Mammary epithelial cell (primary cell): ENCODE results near the gene HBD.

Experiments used
- EZH2 ChIP-seq: IDR thresholded peaks from 2 replicates; pipeline ENCODE4 v1.6.1; 2012; ENCODE audit warnings: low read length, inconsistent platforms, borderline replicate concordance
- TF ChIP-seq, protein P1 (sequence below), 2 donors: IDR thresholded peaks in 1 of 2; conservative IDR thresholded peaks in 1 of 2; 2 replicates each; pipeline ENCODE4 v1.5.1; 2011 to 2012; ENCODE audit warnings: inconsistent platforms in 2 of 2, low read length in 2 of 2, mild to moderate bottlenecking in 2 of 2, control low read depth in 1 of 2, low read depth in 1 of 2; ENCODE audit not compliant: insufficient read depth in 1 of 2; ENCODE audit errors: extremely low read depth in 1 of 2

DNA sequence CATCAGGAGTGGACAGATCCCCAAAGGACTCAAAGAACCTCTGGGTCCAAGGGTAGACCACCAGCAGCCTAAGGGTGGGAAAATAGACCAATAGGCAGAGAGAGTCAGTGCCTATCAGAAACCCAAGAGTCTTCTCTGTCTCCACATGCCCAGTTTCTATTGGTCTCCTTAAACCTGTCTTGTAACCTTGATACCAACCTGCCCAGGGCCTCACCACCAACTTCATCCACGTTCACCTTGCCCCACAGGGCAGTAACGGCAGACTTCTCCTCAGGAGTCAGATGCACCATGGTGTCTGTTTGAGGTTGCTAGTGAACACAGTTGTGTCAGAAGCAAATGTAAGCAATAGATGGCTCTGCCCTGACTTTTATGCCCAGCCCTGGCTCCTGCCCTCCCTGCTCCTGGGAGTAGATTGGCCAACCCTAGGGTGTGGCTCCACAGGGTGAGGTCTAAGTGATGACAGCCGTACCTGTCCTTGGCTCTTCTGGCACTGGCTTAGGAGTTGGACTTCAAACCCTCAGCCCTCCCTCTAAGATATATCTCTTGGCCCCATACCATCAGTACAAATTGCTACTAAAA is 7.5 kb downstream of the HBD start, which contains the start of gene HBB:
- TF ChIP-seq, protein P1, sequence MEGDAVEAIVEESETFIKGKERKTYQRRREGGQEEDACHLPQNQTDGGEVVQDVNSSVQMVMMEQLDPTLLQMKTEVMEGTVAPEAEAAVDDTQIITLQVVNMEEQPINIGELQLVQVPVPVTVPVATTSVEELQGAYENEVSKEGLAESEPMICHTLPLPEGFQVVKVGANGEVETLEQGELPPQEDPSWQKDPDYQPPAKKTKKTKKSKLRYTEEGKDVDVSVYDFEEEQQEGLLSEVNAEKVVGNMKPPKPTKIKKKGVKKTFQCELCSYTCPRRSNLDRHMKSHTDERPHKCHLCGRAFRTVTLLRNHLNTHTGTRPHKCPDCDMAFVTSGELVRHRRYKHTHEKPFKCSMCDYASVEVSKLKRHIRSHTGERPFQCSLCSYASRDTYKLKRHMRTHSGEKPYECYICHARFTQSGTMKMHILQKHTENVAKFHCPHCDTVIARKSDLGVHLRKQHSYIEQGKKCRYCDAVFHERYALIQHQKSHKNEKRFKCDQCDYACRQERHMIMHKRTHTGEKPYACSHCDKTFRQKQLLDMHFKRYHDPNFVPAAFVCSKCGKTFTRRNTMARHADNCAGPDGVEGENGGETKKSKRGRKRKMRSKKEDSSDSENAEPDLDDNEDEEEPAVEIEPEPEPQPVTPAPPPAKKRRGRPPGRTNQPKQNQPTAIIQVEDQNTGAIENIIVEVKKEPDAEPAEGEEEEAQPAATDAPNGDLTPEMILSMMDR (conservative IDR thresholded peaks at IDR 0.05 in 1 of 2, IDR thresholded peaks at IDR 0.05 in 1 of 2; ENCODE audit: extremely low read depth in 1 of 2, insufficient read depth in 1 of 2, low read depth in 1 of 2, low read length in 2 of 2): no peak
- TF ChIP-seq EZH2: no peak
